Anterior cingulate cortex (tissue), 58 donors: Measurements from ENCODE around the gene PPM1H.

Experiments used
- DNase-seq, 58 donors: peaks; one replicate each; lab custom pipeline; 2025; lab: John Stamatoyannopoulos, UW

PPM1H gene

GRCh38 chr12:62631471-62632410 lies 303.2 kb downstream of the PPM1H start:
- DNase-seq: peak in 49 of 58 donors; percentile 8 to 72 (median 42)

GRCh38 chr12:62629971-62630739 lies 304.8 kb downstream of the PPM1H start:
- no peak for DNase-seq

DNA sequence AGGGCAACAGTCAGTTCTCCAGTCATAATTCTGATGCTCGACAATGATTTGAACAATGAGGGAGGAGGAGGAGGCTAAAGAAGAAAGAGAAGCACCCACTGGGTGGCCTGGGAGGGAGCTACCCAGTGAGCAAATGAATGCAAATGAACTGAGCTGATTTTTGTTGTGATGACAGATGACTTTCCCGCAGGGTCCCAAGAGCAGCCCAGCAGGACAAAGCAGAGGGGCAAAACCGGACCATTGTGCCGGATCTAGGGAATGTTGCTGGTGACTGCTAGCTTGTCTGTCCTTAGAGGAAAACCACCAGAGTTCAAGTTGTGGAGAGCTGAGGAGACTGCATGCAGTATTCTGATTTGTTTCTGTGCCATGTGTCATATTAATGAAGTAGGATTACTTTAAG lies 305.5 kb downstream of the PPM1H start:
- no peak for DNase-seq

DNA sequence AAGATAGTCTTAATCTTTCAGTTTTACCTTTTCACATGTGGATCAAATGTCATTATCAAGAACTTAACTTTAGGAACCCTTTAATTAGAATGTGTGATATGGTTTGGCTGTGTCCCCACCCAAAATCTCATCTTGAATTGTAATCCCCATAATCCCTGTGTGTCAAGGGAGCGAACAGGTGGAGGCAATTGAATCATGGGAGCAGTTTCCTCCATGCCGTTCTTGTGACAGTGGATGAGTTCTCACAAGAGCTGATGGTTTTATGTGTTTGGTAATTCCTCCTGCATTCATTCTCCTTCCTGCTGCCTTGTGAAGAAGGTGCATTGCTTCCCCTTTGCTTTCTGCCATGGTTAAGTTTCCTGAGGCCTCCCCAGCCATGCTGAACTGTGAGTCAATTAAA lies 307.8 kb downstream of the PPM1H start:
- no peak for DNase-seq

GRCh38 chr12:62625228-62625627 lies 309.7 kb downstream of the PPM1H start:
- no peak for DNase-seq

GRCh38 chr12:62622177-62622576 lies 312.8 kb downstream of the PPM1H start:
- no peak for DNase-seq

DNA sequence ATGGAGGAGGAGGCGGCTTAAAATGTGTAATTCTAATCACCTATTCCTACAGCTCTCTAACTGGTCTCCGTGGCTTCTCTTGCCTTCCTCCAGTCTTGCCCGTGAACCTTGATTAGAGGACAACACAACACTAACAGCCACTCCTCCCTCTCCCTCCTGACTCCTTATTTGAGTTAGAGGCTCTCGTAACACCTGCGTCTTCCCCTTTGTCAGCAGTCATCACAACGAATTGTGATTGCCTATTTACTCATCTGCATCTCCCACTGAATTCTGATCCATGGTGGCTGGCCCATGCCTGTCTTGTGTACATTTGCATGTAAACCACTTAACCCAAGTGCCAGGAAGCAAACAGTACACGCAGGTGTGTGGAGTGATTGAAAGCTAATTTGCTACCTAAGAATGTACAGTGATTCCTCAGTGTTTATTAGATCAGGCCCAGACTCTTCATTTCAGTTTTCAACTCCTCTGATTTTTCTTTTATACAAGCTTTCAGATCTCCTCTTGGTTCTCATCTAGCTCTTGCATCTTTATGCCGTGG lies 313.8 kb downstream of the PPM1H start:
- DNase-seq: no peak

- no peak for DNase-seq
Observed at GRCh38 chr12:62618930-62619329, 316.0 kb downstream of the PPM1H start.

- no peak for DNase-seq
Observed at GRCh38 chr12:62618319-62618718, 316.6 kb downstream of the PPM1H start.

DNA sequence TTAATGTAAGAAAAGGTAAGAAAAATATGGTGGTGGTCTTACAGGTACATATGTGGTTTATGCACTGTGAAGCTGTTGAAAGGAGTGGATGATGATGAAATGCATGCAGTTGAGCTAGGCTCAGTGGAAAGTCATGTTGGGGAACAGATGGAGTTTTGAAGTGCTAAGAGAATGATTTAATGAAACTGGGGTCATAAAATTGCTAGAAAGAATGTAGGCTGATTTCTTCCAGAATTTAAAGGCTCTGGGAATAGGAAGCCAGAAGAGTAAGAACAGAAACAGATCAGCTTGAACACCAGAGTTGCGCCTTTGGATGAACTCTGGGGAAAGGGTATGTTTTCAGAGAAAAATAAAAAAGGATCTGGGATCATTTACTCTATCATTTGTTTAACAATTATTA lies 321.9 kb downstream of the PPM1H start:
- no peak for DNase-seq

- no peak for DNase-seq
Observed at GRCh38 chr12:62606654-62607053, 328.3 kb downstream of the PPM1H start.

- no peak for DNase-seq
Observed at GRCh38 chr12:62605981-62606380, 329.0 kb downstream of the PPM1H start.

- DNase-seq: no peak
Observed at GRCh38 chr12:62604871-62605270, 330.1 kb downstream of the PPM1H start.

- no peak for DNase-seq
Observed at GRCh38 chr12:62604373-62604772, 330.6 kb downstream of the PPM1H start.

DNA sequence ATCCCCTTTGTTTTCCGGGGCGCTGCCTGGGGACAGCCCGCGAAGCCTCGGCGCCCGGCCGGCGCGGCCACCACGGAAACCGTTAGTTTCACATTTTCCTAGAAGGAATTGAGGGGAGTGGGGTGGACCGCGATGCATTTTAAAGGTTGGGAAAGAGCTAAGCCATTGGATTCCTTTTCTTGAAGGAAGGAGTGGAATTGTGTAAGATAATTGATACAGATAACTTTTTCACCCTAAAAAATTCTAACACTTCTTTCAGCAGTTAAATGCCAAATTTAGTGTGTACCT lies 331.2 kb downstream of the PPM1H start:
- no peak for DNase-seq

DNA sequence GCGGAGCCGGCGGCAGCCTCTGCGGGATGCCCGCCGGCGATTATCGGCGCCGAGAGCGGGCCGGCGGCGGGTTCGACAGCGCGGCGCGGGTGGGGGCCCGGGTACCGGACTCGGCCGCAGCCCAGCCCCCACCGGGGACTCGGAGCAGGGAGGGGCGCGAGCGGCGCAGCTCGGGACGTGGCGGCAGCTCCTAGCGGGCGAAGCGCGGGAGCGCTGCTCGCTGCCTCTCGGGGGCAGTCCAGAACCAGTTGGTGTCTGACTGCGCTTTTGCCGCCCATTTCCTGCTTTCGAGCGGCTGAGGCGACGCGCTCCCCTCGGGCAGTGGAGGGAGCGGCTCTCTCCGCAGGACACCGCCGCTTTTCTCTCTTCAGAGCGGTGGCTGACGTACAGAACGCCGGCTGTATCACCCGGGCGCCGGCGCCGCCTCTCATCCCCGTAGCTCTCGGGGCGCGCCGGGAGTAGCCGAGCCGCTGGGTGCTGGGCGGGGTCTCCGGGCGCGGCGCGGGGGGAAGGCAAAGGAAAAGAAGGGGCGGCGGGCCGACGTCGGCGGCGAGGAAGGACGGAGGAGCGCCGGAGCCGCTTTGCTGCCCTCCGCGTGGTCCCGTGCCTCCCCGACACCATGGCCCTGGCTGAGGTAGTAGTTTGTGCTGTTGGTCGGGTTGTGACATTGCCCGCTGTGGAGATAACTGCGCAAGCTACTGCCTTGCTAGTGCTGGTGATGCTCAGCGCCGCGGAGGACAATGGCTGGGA lies 331.7 kb downstream of the PPM1H start:
- peak; percentile 39 to 94 (median 86) for DNase-seq

- peak; percentile 47 to 95 (median 86) for DNase-seq
Observed at GRCh38 chr12:62602255-62603060, 332.5 kb downstream of the PPM1H start.

DNA sequence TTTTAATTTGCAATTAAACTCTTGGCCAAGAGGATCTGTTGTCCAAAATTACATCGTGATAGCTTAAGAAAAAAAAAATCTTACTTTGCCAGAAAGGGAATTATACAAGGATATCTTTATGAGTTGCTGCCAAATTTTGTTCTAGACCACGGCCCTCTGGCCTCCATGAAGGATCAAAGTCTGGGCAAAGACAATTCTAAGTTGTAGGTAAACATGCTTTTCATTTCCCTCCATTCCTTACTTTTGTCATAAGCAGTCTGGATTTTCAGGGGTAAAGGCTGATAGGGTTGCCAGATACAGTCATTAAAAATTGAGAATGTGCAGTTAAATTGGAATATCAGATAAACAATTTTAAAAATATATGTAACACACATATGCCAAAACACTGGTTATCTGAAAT lies 333.2 kb downstream of the PPM1H start:
- no peak for DNase-seq

DNA sequence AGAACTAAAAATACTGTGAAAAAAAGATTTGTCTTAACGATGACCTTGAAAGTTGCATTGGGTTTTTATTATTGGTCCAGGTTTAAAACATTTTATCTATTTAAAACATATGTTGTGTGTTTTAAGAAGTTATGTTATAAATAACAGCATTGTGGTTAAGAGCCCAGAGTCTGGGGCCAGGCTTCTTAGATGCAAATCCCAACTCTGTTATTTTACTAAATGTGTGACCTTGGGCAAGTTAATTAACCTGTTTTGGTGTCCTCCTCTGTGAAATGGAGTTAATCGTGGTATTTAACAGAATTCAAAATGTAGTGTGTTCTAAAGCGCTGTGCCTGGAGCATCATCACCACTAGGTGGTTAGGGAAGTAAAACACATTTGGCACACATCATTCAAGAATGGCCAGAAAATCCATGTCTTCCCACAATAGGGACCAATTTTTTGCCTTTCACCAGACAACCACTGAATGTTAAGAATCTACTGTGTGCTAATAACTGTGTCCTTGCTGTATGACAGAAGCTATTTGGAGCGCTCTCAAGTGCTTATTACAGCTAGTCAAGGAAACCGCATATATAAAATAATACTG lies 335.0 kb downstream of the PPM1H start:
- DNase-seq: no peak

GRCh38 chr12:62598846-62599245 lies 336.1 kb downstream of the PPM1H start:
- no peak for DNase-seq
